Breast epithelium (tissue), 3 donors: Measurements from ENCODE around the gene C1orf216.

Source experiments
- POLR2A ChIP-seq: fragments of 450-650 bp; IDR thresholded peaks from one replicate; pipeline ENCODE4 v1.6.1; 2016; ENCODE audit warnings: antibody characterized with exemption, mild to moderate bottlenecking, moderate library complexity
- POLR2AphosphoS5 ChIP-seq, 3 donors: sonication (generic); formaldehyde crosslinking; IDR thresholded peaks; one replicate each; pipeline ENCODE4 v1.6.1; 2017; ENCODE audit warnings: antibody characterized with exemption in 3 of 3
- TF ChIP-seq, protein P1 (sequence below), 3 donors: fragments of 450-650 bp; IDR thresholded peaks; one replicate each; pipeline ENCODE4 v1.5.1; 2016 to 2017; ENCODE audit warnings: antibody characterized with exemption in 3 of 3, mild to moderate bottlenecking in 3 of 3, moderate library complexity in 3 of 3

GRCh38 chr1:35756064-35756463 is 37.4 kb upstream of the C1orf216 start:
- no peak for TF ChIP-seq POLR2A
- TF ChIP-seq, protein P1, sequence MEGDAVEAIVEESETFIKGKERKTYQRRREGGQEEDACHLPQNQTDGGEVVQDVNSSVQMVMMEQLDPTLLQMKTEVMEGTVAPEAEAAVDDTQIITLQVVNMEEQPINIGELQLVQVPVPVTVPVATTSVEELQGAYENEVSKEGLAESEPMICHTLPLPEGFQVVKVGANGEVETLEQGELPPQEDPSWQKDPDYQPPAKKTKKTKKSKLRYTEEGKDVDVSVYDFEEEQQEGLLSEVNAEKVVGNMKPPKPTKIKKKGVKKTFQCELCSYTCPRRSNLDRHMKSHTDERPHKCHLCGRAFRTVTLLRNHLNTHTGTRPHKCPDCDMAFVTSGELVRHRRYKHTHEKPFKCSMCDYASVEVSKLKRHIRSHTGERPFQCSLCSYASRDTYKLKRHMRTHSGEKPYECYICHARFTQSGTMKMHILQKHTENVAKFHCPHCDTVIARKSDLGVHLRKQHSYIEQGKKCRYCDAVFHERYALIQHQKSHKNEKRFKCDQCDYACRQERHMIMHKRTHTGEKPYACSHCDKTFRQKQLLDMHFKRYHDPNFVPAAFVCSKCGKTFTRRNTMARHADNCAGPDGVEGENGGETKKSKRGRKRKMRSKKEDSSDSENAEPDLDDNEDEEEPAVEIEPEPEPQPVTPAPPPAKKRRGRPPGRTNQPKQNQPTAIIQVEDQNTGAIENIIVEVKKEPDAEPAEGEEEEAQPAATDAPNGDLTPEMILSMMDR (IDR thresholded peaks at IDR 0.05) = no peak
- TF ChIP-seq POLR2AphosphoS5 (IDR thresholded peaks at IDR 0.05) = no peak
